Measurements from ENCODE around the gene SNTG2.
A peak's percentile ranks its signal among the peaks of the same experiment; 100 is the strongest.

SNTG2 gene

GRCh38 chr2:1339388-1340140 lies 388.9 kb downstream of the SNTG2 start:
- H3K9ac ChIP-seq, result no peak overlapping the region
- no peaks in the 10 kb centered on the region for H3K36me3 ChIP-seq
- H3K4me3 ChIP-seq, result no peak overlapping the region
- no peaks in the 10 kb centered on the region for H4K20me1 ChIP-seq
- H3K9me3 ChIP-seq (replicated peaks in 1 of 11), result peaks cover 0 to 12% (median 4%) of the 10 kb centered on the region in 11 experiments; a peak in 6 of 22 replicates
- H3K27ac ChIP-seq, result no peak overlapping the region
- TF ChIP-seq Cebpa-rat (IDR thresholded peaks at IDR 0.05), result no peak
- H3K4me2 ChIP-seq, result no peak overlapping the region; a peak in 1 of 22 replicates
- H3K27me3 ChIP-seq, result no peaks in the 10 kb centered on the region
- peaks cover 0 to 18% (median 13%) of the 10 kb centered on the region in 10 experiments; a peak in 14 of 20 replicates for H3K4me1 ChIP-seq

- peaks cover 0 to 18% (median 13%) of the 10 kb centered on the region in 10 experiments; a peak in 14 of 20 replicates for H3K4me1 ChIP-seq
- no peak for TF ChIP-seq Cebpa-rat (IDR thresholded peaks at IDR 0.05)
These were observed 389.5 kb downstream of the SNTG2 start for GRCh38 chr2:1340141-1340512.

GRCh38 chr2:1341404-1342120 lies 390.9 kb downstream of the SNTG2 start:
- no peaks in the 10 kb centered on the region for H3K27me3 ChIP-seq
- no peak overlapping the region for H3K27ac ChIP-seq
- H3K4me2 ChIP-seq, result peak overlapping the region in 8 of 11 experiments; percentile 16 to 76 (median 58); a peak in 16 of 22 replicates
- no peaks in the 10 kb centered on the region for H4K20me1 ChIP-seq
- H3K4me3 ChIP-seq, result no peak overlapping the region
- H3K4me1 ChIP-seq, result peaks cover 0 to 18% (median 13%) of the 10 kb centered on the region in 10 experiments; a peak in 14 of 20 replicates
- H3K36me3 ChIP-seq, result no peaks in the 10 kb centered on the region
- no peak for TF ChIP-seq Cebpa-rat (IDR thresholded peaks at IDR 0.05)
- H3K9ac ChIP-seq, result no peak overlapping the region
- peaks cover 0 to 6% (median 2%) of the 10 kb centered on the region in 11 experiments; a peak in 6 of 22 replicates for H3K9me3 ChIP-seq (replicated peaks in 1 of 11)

More at GRCh38 chr2:1340141-1340512, 389.5 kb downstream of the SNTG2 start:
- H4K20me1 ChIP-seq, result no peaks in the 10 kb centered on the region
- no peak overlapping the region for H3K4me2 ChIP-seq
- no peak overlapping the region for H3K4me3 ChIP-seq
- peaks cover 0 to 12% (median 4%) of the 10 kb centered on the region in 11 experiments; a peak in 6 of 22 replicates for H3K9me3 ChIP-seq (replicated peaks in 1 of 11)
- no peak overlapping the region for H3K27ac ChIP-seq
- no peaks in the 10 kb centered on the region for H3K27me3 ChIP-seq
- no peak overlapping the region for H3K9ac ChIP-seq
- no peaks in the 10 kb centered on the region for H3K36me3 ChIP-seq

- Histone ChIP-seq H3K36me3 (no peaks in the 10 kb centered on the region), H3K9me3 (replicated peaks in 1 of 11) (peaks cover 25 to 41% (median 30%) of the 10 kb centered on the region in 11 experiments), H3K27ac (no peak overlapping the region), H3K9ac (no peak overlapping the region), H4K20me1 (no peaks in the 10 kb centered on the region), H3K4me1 (no peaks in the 10 kb centered on the region), H3K27me3 (no peaks in the 10 kb centered on the region), H3K4me3 (no peak overlapping the region), H3K4me2 (no peak overlapping the region)
- no peak for TF ChIP-seq Cebpa-rat (IDR thresholded peaks at IDR 0.05)
These were observed 398.1 kb downstream of the SNTG2 start for GRCh38 chr2:1348789-1349188.

- Histone ChIP-seq H3K4me2 (no peak overlapping the region), H3K36me3 (no peaks in the 10 kb centered on the region), H3K27me3 (no peaks in the 10 kb centered on the region), H4K20me1 (no peaks in the 10 kb centered on the region), H3K4me1 (no peaks in the 10 kb centered on the region), H3K27ac (no peak overlapping the region), H3K9ac (no peak overlapping the region), H3K9me3 (replicated peaks in 1 of 11) (peaks cover 25 to 41% (median 30%) of the 10 kb centered on the region in 11 experiments), H3K4me3 (no peak overlapping the region)
- TF ChIP-seq Cebpa-rat (IDR thresholded peaks at IDR 0.05), result no peak
These were observed 399.5 kb downstream of the SNTG2 start for GRCh38 chr2:1350111-1350510.

- no peak overlapping the region for H3K4me3 ChIP-seq
- H3K4me2 ChIP-seq, result no peak overlapping the region
- TF ChIP-seq Cebpa-rat (IDR thresholded peaks at IDR 0.05), result no peak
- no peaks in the 10 kb centered on the region for H3K27me3 ChIP-seq
- H3K9me3 ChIP-seq (replicated peaks in 1 of 11), result peaks cover 14 to 24% (median 17%) of the 10 kb centered on the region in 11 experiments
- H3K4me1 ChIP-seq, result no peaks in the 10 kb centered on the region
- H3K27ac ChIP-seq, result no peak overlapping the region
- H3K9ac ChIP-seq, result no peak overlapping the region
- no peaks in the 10 kb centered on the region for H4K20me1 ChIP-seq
- no peaks in the 10 kb centered on the region for H3K36me3 ChIP-seq
These were observed 402.5 kb downstream of the SNTG2 start for GRCh38 chr2:1353124-1353523.

- Histone ChIP-seq H3K4me1 (no peaks in the 10 kb centered on the region), H3K9ac (no peak overlapping the region), H3K27ac (no peak overlapping the region), H3K27me3 (no peaks in the 10 kb centered on the region), H4K20me1 (no peaks in the 10 kb centered on the region), H3K9me3 (replicated peaks in 1 of 11) (peaks cover 10 to 20% (median 13%) of the 10 kb centered on the region in 11 experiments), H3K36me3 (no peaks in the 10 kb centered on the region), H3K4me3 (no peak overlapping the region), H3K4me2 (no peak overlapping the region)
- TF ChIP-seq Cebpa-rat (IDR thresholded peaks at IDR 0.05), result no peak
These were observed 402.9 kb downstream of the SNTG2 start for GRCh38 chr2:1353543-1353942.

GRCh38 chr2:1360144-1360543 lies 409.5 kb downstream of the SNTG2 start:
- no peaks in the 10 kb centered on the region for H3K36me3 ChIP-seq
- H4K20me1 ChIP-seq, result no peaks in the 10 kb centered on the region
- H3K9me3 ChIP-seq (replicated peaks in 1 of 11), result peaks cover 0 to 6% (median 0%) of the 10 kb centered on the region in 11 experiments; a peak in 2 of 22 replicates
- peaks cover 0 to 24% (median 14%) of the 10 kb centered on the region in 10 experiments; a peak in 13 of 20 replicates for H3K4me1 ChIP-seq
- H3K27me3 ChIP-seq, result no peaks in the 10 kb centered on the region
- TF ChIP-seq Cebpa-rat (IDR thresholded peaks at IDR 0.05), result no peak
- no peak overlapping the region for H3K9ac ChIP-seq
- H3K4me2 ChIP-seq, result peak overlapping the region in 6 of 11 experiments; percentile 57 to 77 (median 68); a peak in 10 of 22 replicates
- H3K4me3 ChIP-seq, result no peak overlapping the region
- H3K27ac ChIP-seq, result no peak overlapping the region

GRCh38 chr2:1360557-1361250 lies 410.1 kb downstream of the SNTG2 start:
- H3K27ac ChIP-seq, result no peak overlapping the region
- no peaks in the 10 kb centered on the region for H3K36me3 ChIP-seq
- no peak overlapping the region for H3K9ac ChIP-seq
- peak overlapping the region in 9 of 11 experiments; percentile 5 to 77 (median 67); a peak in 16 of 22 replicates for H3K4me2 ChIP-seq
- H3K4me1 ChIP-seq, result peaks cover 0 to 30% (median 20%) of the 10 kb centered on the region in 10 experiments; a peak in 14 of 20 replicates
- H3K9me3 ChIP-seq (replicated peaks in 1 of 11), result peaks cover 0 to 6% (median 0%) of the 10 kb centered on the region in 11 experiments; a peak in 2 of 22 replicates
- no peak overlapping the region for H3K4me3 ChIP-seq
- peaks cover 0 to 3% (median 0%) of the 10 kb centered on the region in 11 experiments; a peak in 1 of 22 replicates for H3K27me3 ChIP-seq
- no peak for TF ChIP-seq Cebpa-rat (IDR thresholded peaks at IDR 0.05)
- H4K20me1 ChIP-seq, result no peaks in the 10 kb centered on the region

Data from BLaER1 treated with 17β-estradiol and CSF1 and Interleukin-3, amounts not matched to agents 10 nM and 100 nM (cell line).